WERI-Rb-1 (cell line): ENCODE measurements around the gene NPR1.

ENCODE experiments used
- DNase-seq: peaks from one replicate; pipeline ENCODE4 v3.0.0-alpha.2; 2020
- H3K27ac ChIP-seq: fragments of 250-450 bp; sonication (Bioruptor Pico); 2 replicates; pipeline ENCODE4 v1.5.1; 2020; ENCODE audit warnings: mild to moderate bottlenecking, moderate library complexity
- H3K27me3 ChIP-seq: fragments of 250-450 bp; sonication (Bioruptor Pico); 2 replicates; pipeline ENCODE4 v1.5.1; 2021; ENCODE audit warnings: mild to moderate bottlenecking, low read depth, moderate library complexity; ENCODE audit not compliant: insufficient read depth, severe bottlenecking
- H3K36me3 ChIP-seq: fragments of 250-450 bp; sonication (Bioruptor Pico); 2 replicates; pipeline ENCODE4 v1.5.1; 2020; ENCODE audit warnings: mild to moderate bottlenecking, moderate library complexity
- H3K4me3 ChIP-seq: 2 replicates; pipeline ENCODE4 v1.5.1; 2011; ENCODE audit warnings: low read depth, mild to moderate bottlenecking, control low read depth, low read length
- H3K9me3 ChIP-seq: fragments of 250-450 bp; sonication (Bioruptor Pico); 2 replicates; pipeline ENCODE4 v1.5.1; 2021; ENCODE audit warnings: mild to moderate bottlenecking, moderate library complexity; ENCODE audit not compliant: severe bottlenecking
- CTCF ChIP-seq: IDR thresholded peaks from 2 replicates; pipeline ENCODE4 v1.5.1; 2011; ENCODE audit warnings: low read depth, mild to moderate bottlenecking, control low read depth, inconsistent platforms, low read length

Gene NPR1

GRCh38 chr1:153735090-153735420 is 56.6 kb downstream of the NPR1 start:
- TF ChIP-seq CTCF = no peak
- DNase-seq = peak; percentile 61
- Histone ChIP-seq H3K4me3 (no peak overlapping the region), H3K36me3 (peaks cover 23% of the 10 kb centered on the region), H3K27ac (peak overlapping the region; percentile 27), H3K9me3 (no peaks in the 10 kb centered on the region), H3K27me3 (no peaks in the 10 kb centered on the region)

GRCh38 chr1:153741986-153742385 is 63.5 kb downstream of the NPR1 start:
- H3K36me3 ChIP-seq = peaks cover 77% of the 10 kb centered on the region

GRCh38 chr1:153742411-153743142 is 64.1 kb downstream of the NPR1 start:
- no peaks in the 10 kb centered on the region for H3K27me3 ChIP-seq
- H3K36me3 ChIP-seq = peaks cover 83% of the 10 kb centered on the region
- no peak overlapping the region for H3K4me3 ChIP-seq
- no peak overlapping the region for H3K27ac ChIP-seq
- no peaks in the 10 kb centered on the region for H3K9me3 ChIP-seq
- DNase-seq = no peak
- TF ChIP-seq CTCF = no peak

More at GRCh38 chr1:153741986-153742385, 63.5 kb downstream of the NPR1 start:
- H3K9me3 ChIP-seq = no peaks in the 10 kb centered on the region
- H3K27me3 ChIP-seq = no peaks in the 10 kb centered on the region
- no peak overlapping the region for H3K4me3 ChIP-seq
- no peak for TF ChIP-seq CTCF
- DNase-seq = no peak
- no peak overlapping the region for H3K27ac ChIP-seq
